Measurements from ENCODE around the gene KRTAP1-1.
"Not testable (repeated sequence)": the region's sequence is repeated elsewhere in the genome, so short reads cannot be mapped to it uniquely, and the experiment has no call there.

The KRTAP1-1 gene

GRCh38 chr17:41054556-41054955 is 13.3 kb upstream of the KRTAP1-1 start:
- not testable (repeated sequence) for DNase-seq

DNA sequence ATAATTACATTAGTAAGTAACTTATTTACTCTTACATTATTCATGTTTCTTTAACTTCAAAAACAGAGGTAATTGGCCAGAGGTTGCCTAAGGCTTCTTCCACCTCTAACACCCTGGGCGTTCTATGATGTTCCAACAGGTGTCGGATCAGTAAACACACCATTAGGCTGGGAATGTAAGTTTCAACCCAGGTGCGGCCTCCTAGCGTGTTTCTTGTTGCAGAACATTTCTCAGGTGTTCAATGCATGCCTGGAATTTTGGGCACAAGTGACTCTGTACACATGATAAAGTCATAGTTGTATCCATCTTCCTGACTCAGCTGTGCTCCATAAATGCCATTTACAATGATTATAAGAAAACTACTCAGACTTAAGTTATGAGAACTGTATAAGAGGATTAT is 12.8 kb upstream of the KRTAP1-1 start:
- no peak for DNase-seq

- DNase-seq = no peak
Measured at GRCh38 chr17:41052566-41052965, 11.3 kb upstream of the KRTAP1-1 start.

DNA sequence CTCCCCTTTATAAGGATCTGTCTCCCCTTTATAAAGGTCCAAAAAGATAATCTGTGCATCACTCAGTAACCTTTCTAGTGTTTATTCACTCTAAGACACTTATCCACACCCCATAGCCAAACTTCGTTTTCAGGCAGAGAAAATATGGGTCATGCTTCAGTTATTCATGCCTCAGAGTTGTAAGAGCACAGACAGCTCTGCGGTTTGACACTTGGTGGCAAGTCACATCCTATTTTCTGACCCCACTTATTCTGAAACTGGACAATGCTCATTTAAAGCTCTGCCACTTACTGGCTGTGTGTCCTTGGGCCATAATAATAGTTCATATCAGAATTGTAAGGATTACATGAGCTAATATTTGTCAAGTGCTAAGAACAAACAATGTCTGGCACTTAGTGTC is 7.9 kb upstream of the KRTAP1-1 start:
- no peak for DNase-seq

GRCh38 chr17:41048441-41048840 is 7.2 kb upstream of the KRTAP1-1 start:
- DNase-seq = no peak

DNA sequence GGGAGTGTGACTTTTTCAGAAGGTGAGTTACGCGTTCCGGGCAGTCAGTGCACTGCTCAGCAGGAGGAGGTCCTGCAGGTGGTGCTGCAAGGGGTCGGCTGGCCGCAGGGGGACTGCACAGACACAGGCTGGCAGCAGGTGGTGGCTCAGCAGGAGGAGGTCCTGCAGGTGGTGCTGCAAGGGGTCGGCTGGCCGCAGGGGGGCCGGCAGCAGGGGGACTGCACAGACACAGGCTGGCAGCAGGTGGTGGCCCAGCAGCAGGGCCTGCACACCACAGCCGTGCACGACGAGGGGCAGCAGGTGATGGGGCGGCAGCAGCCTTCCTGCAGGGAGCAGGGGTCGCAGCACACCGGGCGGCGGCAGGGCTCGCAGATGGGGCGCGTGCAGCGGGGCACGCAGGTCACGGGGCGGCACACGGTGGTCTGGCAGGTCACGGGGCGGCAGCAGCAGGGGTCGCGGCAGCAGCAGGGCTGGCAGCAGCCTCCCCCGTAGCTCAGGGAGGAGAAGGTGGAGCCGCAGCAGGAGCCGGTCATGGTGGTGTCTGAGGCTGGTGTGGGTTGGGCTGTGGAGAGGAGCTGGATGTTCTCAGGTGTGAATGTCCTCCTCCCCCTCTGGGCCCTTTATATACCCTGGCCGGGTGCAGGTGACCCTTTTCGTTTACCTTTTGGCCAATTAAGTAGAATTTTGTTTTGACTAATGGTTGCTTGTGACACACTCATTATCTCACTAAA is 5.7 kb upstream of the KRTAP1-1 start, which contains the start of gene KRTAP2-1:
KRTAP2-1 (minus strand) TSS at position 582 of the 731 bp plus-strand sequence; CDS start at position 533, 49 bp downstream.
- not testable (repeated sequence) for DNase-seq

GRCh38 chr17:41042953-41043352 is 1.7 kb upstream of the KRTAP1-1 start:
- DNase-seq = no peak

- no peak for DNase-seq
Measured at GRCh38 chr17:41037853-41038350, 3.3 kb downstream of the KRTAP1-1 start.

DNA sequence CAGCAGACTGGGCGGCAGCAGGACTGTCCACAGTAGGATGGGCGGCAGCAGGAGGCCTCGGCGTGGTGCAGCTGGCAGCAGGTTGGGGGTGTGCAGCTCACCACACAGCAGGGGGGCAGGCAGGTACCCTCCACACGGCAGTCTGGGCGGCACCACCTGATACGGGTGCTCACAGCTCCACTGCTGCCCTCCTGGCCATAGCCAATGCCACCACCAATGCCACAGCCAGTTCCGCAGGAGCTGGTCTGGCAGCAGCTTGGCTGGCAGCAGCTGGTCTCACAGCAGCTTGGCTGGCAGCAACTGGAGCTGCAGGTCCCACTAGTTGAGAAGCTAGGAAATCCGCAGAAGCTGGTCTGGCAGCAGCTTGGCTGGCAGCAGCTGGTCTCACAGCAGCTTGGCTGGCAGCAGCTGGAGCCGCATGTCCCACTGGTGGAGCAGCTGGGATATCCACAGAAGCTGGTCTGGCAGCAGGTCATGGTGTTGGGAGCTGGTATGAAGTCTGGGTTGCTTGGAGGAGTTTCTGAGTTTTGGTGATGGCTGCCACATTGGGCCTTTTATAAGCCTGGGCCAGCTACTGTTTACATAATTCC is 6.8 kb downstream of the KRTAP1-1 start, which contains the start of gene KRTAP1-3:
KRTAP1-3 (minus strand) TSS at position 529 of the 590 bp plus-strand sequence; CDS start at position 476, 53 bp downstream.
- DNase-seq = not testable (repeated sequence)

DNA sequence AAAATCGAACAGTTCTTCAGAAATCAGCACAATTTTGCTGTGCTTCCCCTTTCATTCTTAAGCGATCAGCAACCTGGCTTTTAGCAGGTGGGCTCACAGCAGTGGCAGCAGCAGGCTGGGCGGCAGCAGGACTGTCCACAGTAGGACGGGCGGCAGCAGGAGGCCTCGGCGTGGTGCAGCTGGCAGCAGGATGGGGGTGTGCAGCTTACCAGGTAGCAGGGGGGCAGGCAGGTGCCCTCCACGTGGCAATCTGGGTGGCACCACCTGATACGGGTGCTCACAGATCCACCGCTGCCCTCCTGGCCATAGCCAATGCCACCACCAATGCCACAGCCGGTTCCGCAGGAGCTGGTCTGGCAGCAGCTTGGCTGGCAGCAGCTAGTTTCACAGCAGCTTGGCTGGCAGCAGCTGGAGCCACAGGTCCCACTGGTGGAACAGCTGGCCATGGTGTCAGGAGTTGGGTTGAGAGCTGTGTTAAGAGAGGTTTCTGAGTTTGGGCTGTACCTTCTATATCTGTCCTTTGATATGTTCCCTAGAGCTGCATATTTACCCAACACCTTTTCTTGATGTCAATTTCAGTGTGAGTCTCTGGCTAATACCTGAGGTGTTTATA is 11.5 kb downstream of the KRTAP1-1 start, which contains the start of gene KRTAP1-4:
KRTAP1-4 (minus strand) TSS at position 563 of the 613 bp plus-strand sequence; CDS start at position 446, 117 bp downstream.
- no peak for DNase-seq

DNA sequence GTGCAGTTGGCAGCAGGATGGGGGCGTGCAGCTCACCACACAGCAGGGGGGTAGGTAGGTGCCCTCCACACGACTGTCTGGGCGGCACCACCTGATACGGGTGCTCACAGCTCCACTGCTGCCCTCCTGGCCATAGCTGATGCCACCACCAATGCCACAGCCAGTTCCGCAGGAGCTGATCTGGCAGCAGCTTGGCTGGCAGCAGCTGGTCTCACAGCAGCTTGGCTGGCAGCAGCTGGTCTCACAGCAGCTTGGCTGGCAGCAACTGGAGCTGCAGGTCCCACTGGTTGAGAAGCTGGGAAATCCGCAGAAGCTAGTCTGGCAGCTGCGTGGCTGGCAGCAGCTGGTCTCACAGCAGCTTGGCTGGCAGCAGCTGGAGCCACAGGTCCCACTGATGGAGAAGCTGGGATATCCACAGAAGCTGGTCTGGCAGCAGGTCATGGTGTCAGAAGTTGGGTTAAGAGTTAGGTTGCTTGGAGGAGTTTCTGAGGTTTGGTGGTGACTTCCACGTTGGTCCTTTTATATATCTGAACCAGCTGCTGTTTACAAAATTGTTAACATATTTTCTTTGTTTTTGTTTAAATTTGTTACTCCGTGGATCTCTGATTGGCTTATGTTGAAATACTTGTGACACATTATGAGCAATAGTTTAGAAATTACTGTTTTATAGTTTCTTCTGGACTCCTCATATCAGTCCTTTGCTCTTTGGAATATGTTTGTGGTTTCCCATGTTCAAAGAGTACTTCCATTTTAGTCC is 14.4 kb downstream of the KRTAP1-1 start, which contains the start of gene KRTAP1-5:
KRTAP1-5 (minus strand) TSS at position 494 of the 757 bp plus-strand sequence; CDS start at position 441, 53 bp downstream.
- DNase-seq = no peak

DNA sequence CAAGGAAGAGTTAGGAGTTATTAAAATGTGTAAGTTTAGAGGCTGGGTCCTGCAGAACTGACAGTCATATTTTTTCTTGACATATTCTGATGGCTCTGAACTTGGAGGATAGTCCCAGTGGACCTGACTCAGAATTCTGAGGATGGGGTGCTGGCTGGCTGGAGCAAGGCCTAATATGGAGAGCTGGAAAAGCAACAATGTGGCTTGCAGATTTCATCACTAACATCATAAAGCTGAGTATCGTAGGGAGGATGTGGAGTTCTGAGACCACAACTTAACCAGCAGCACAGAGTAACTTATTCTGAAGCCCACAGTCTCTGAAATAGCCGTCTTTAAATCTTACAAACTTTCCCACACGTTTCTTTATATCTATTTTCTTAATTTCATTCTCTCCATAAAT is 16.6 kb downstream of the KRTAP1-1 start:
- no peak for DNase-seq

GRCh38 chr17:41020336-41020735 is 20.9 kb downstream of the KRTAP1-1 start:
- DNase-seq = no peak

GRCh38 chr17:41019415-41019814 is 21.8 kb downstream of the KRTAP1-1 start:
- DNase-seq = no peak

- no peak for DNase-seq
Measured at GRCh38 chr17:41018541-41018940, 22.7 kb downstream of the KRTAP1-1 start.

- no peak for DNase-seq
Measured at GRCh38 chr17:41016578-41017215, 24.6 kb downstream of the KRTAP1-1 start.

DNA sequence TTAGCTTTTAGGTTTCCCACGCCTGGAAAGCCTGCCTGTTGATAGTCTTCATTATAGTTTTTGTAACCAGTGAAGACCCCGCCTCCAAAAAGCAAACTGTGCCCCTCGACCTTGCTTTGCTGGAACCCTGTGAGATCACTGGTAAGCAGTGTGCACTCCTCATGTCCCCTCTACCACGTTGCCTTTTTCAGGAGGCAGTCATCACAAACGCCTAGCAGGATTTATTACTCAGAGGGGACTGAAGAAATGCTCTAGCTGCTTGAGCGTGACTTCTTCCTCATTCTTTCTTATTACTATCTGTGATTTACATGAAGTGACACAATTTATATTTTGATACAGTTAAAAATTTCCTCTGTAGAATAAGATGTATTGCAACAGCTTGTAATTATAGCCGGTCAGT is 25.8 kb downstream of the KRTAP1-1 start:
- DNase-seq = no peak

GRCh38 chr17:41013606-41014005 is 27.6 kb downstream of the KRTAP1-1 start:
- DNase-seq = no peak

DNA sequence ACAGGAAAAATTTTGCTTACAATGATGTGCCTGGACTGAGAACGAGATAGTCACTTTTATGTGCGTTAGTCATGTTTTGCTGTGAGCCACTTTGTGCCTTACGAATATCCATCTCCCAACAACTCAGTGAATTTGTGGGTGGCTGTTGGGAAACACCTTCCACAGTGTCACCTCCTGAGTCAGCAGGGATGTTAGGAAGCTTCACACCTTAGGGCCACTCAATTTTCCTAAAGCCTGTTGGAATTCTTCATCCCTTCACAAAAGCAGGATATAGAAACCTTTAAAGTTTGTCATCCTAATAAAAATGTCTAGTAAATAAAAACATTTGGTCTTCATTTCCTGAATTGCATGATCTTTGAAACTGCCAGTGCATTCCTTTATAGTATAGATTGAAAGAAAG is 28.1 kb downstream of the KRTAP1-1 start:
- no peak for DNase-seq

- DNase-seq = no peak
Measured at GRCh38 chr17:41012326-41013120, 28.7 kb downstream of the KRTAP1-1 start.

- no peak for DNase-seq
Measured at GRCh38 chr17:41010441-41010840, 30.8 kb downstream of the KRTAP1-1 start.
